K562 (cell line): ENCODE results near the gene SLC9A1. TPM values are rescaled to one million over a fixed set of nuclear protein-coding genes. Genes with fewer than 3 reads are reported as not detected.

Source experiments
- ADNP ChIP-seq: fragments of 200-800 bp; sonication (Bioruptor generic); IDR thresholded peaks from 2 replicates; pipeline ENCODE4 v1.6.1; 2016; ENCODE audit warnings: missing genetic modification characterization, missing compliant biosample characterization
- BACH1 ChIP-seq: fragments of 200-800 bp; sonication (Bioruptor generic); IDR thresholded peaks from 2 replicates; pipeline ENCODE4 v1.6.1; 2016; ENCODE audit warnings: missing genetic modification characterization, missing compliant biosample characterization
- BRD9 ChIP-seq: fragments of 450-650 bp; IDR thresholded peaks from 2 replicates; pipeline ENCODE4 v1.6.1; 2018; ENCODE audit warnings: low read depth; ENCODE audit not compliant: partially characterized antibody
- CAMTA2 ChIP-seq: fragments of 250-450 bp; sonication (Bioruptor Pico); conservative IDR thresholded peaks from 2 replicates; pipeline ENCODE4 v1.5.1; 2022
- CBX2 ChIP-seq: fragments of 200-600 bp; sonication (generic); IDR thresholded peaks from one replicate; pipeline ENCODE4 v1.6.1; 2012; ENCODE audit warnings: mild to moderate bottlenecking, low read length, inconsistent platforms; ENCODE audit not compliant: insufficient read depth, poor library complexity, severe bottlenecking
- DEAF1 ChIP-seq: fragments of 450-650 bp; formaldehyde crosslinking; IDR thresholded peaks from 2 replicates; pipeline ENCODE4 v1.4.0; 2020; ENCODE audit warnings: mild to moderate bottlenecking, moderate library complexity
- EWSR1 ChIP-seq: fragments of 450-650 bp; IDR thresholded peaks from 2 replicates; pipeline ENCODE4 v1.6.1; 2018; ENCODE audit warnings: borderline replicate concordance, mild to moderate bottlenecking, low read depth, moderate library complexity; ENCODE audit not compliant: partially characterized antibody
- FOXJ2 ChIP-seq: fragments of 200-800 bp; sonication (Bioruptor generic); IDR thresholded peaks from 2 replicates; pipeline ENCODE4 v1.6.1; 2016; ENCODE audit warnings: missing genetic modification characterization, missing compliant biosample characterization
- FOXJ3 ChIP-seq: sonication (generic); formaldehyde crosslinking; IDR thresholded peaks from 2 replicates; pipeline ENCODE4 v1.4.0; 2020; ENCODE audit warnings: mild to moderate bottlenecking, missing genetic modification reagents
- IRF9 ChIP-seq: fragments of 450-650 bp; IDR thresholded peaks from 2 replicates; pipeline ENCODE4 v1.6.1; 2016; ENCODE audit warnings: missing biosample characterization, missing genetic modification characterization
- KAT2B ChIP-seq: IDR thresholded peaks from one replicate; pipeline ENCODE4 v1.6.1; 2012; ENCODE audit warnings: low read depth, mild to moderate bottlenecking, control low read depth, inconsistent platforms, low read length, moderate library complexity
- KDM5B ChIP-seq: fragments of 200-600 bp; sonication (generic); IDR thresholded peaks from 2 replicates; pipeline ENCODE4 v1.6.1; 2012; ENCODE audit warnings: low read depth, mild to moderate bottlenecking, moderate library complexity, low read length, control low read depth, inconsistent platforms; ENCODE audit not compliant: insufficient replicate concordance
- KLF1 ChIP-seq: fragments of 450-650 bp; IDR thresholded peaks from 2 replicates; pipeline ENCODE4 v1.6.1; 2016; ENCODE audit warnings: missing genetic modification characterization, missing compliant biosample characterization
- L3MBTL2 ChIP-seq: fragments of 450-650 bp; IDR thresholded peaks from 2 replicates; pipeline ENCODE4 v1.6.1; 2016; ENCODE audit warnings: mild to moderate bottlenecking, moderate library complexity
- MAFF ChIP-seq: IDR thresholded peaks from 2 replicates; pipeline ENCODE4 v1.6.1; 2012; ENCODE audit warnings: low read length, improper control_type of control experiment
- MAFK ChIP-seq: IDR thresholded peaks from 2 replicates; pipeline ENCODE4 v1.6.1; 2011; ENCODE audit warnings: low read length, improper control_type of control experiment
- PREB ChIP-seq: sonication (generic); formaldehyde crosslinking; IDR thresholded peaks from 2 replicates; pipeline ENCODE4 v1.8.1; 2023; ENCODE audit warnings: mild to moderate bottlenecking, missing genetic modification reagents
- RBM34 ChIP-seq: fragments of 200-400 bp; formaldehyde crosslinking; IDR thresholded peaks from 2 replicates; pipeline ENCODE4 v1.6.1; 2018; ENCODE audit warnings: low read length, borderline replicate concordance; ENCODE audit not compliant: insufficient read depth
- RFX1 ChIP-seq: fragments of 450-650 bp; IDR thresholded peaks from 2 replicates; pipeline ENCODE4 v1.6.1; 2016; ENCODE audit warnings: mild to moderate bottlenecking, moderate library complexity
- SMAD3 ChIP-seq: fragments of 450-650 bp; formaldehyde crosslinking; conservative IDR thresholded peaks from 2 replicates; pipeline ENCODE4 v1.4.0; 2020; ENCODE audit warnings: mild to moderate bottlenecking
- SMARCC2 ChIP-seq: fragments of 450-650 bp; IDR thresholded peaks from 2 replicates; pipeline ENCODE4 v1.6.1; 2017; ENCODE audit warnings: antibody characterized with exemption, moderate library complexity, mild to moderate bottlenecking, low read depth
- THRAP3 ChIP-seq: fragments of 450-650 bp; IDR thresholded peaks from 2 replicates; pipeline ENCODE4 v1.6.1; 2016; ENCODE audit warnings: mild to moderate bottlenecking, inconsistent platforms, borderline replicate concordance
- TSC22D4 ChIP-seq: fragments of 450-650 bp; IDR thresholded peaks from 2 replicates; pipeline ENCODE4 v1.6.1; 2016; ENCODE audit warnings: missing genetic modification characterization, missing biosample characterization, control low read depth
- ZBTB12 ChIP-seq: fragments of 250-450 bp; sonication (Bioruptor Pico); IDR thresholded peaks from 2 replicates; pipeline ENCODE4 v1.4.0; 2020
- ZFPM2 ChIP-seq: fragments of 250-450 bp; sonication (Bioruptor Pico); IDR thresholded peaks from 2 replicates; pipeline ENCODE4 v1.5.1; 2022; ENCODE audit warnings: mild to moderate bottlenecking
- ZNF23 ChIP-seq: fragments of 250-450 bp; sonication (Bioruptor Pico); IDR thresholded peaks from 2 replicates; pipeline ENCODE4 v1.4.0; 2020; ENCODE audit warnings: mild to moderate bottlenecking
- ZNF695 ChIP-seq: fragments of 450-650 bp; formaldehyde crosslinking; IDR thresholded peaks from 2 replicates; pipeline ENCODE4 v1.4.0; 2020; ENCODE audit warnings: mild to moderate bottlenecking, moderate library complexity
- ZNF77 ChIP-seq: fragments of 250-450 bp; sonication (Bioruptor Pico); IDR thresholded peaks from 2 replicates; pipeline ENCODE4 v1.5.0; 2020
- polyA plus RNA-seq, 8 experiments: library from polyadenylated mRNA; depleted of rRNA in 4 of 8; stranded (reverse) in 5 of 8; unstranded in 3 of 8; fragments of >200 nt; fragmentation: Nextera tagmentation in 2 of 8; fragmentation: Illumina TruSeq in 1 of 8; extraction: Ambion mirVana in 2 of 8; extraction: Trizol in 1 of 8; gene quantifications; 2 replicates each; pipeline versions ENCODE4 v1.2.1 to v1.2.3, GENCODE V29; 2011 to 2014; ENCODE audit warnings: inconsistent platforms in 1 of 8, missing spikeins in 1 of 8
- total RNA-seq, 7 experiments: library from RNA; depleted of rRNA in 6 of 7; stranded (reverse); fragments of >200 nt in 6 of 7; fragmentation: Illumina TruSeq in 2 of 7; extraction: Trizol in 2 of 7; gene quantifications; 2 replicates each; pipeline versions ENCODE4 v1.2.1 to v1.2.3, GENCODE V29; 2011 to 2021; ENCODE audit warnings: low replicate concordance in 1 of 7

SLC9A1 gene
- total and polyA plus RNA-seq, 9 of the 15 experiments (the other 6 are each of a cell fraction or from before 2014, with no cell fraction given), result 0.59 to 14.4 (median 2.0) TPM

- TF ChIP-seq ZFPM2, result no peak
- no peak for TF ChIP-seq SMAD3 (CRISPR knock-in tag)
- no peak for TF ChIP-seq MAFF
- no peak for TF ChIP-seq KDM5B
- TF ChIP-seq FOXJ2 (tag), result no peak
- TF ChIP-seq DEAF1 (CRISPR knock-in tag), result no peak
- TF ChIP-seq BACH1 (tag), result no peak
- TF ChIP-seq CAMTA2 (CRISPR knock-in tag), result no peak
- TF ChIP-seq L3MBTL2, result no peak
- no peak for TF ChIP-seq THRAP3
- no peak for TF ChIP-seq IRF9 (tag)
- TF ChIP-seq KLF1, result no peak
- TF ChIP-seq ADNP (tag), result peak; percentile 77; the same call in 1 of the 2 replicates
- no peak; the same call in 1 of the 2 replicates for TF ChIP-seq SMARCC2
- no peak for TF ChIP-seq FOXJ3 (CRISPR knock-in tag)
- TF ChIP-seq EWSR1, result no peak
- TF ChIP-seq ZNF77, result no peak
- no peak for TF ChIP-seq KAT2B
- no peak for TF ChIP-seq RBM34
- no peak for TF ChIP-seq ZNF23
- TF ChIP-seq ZNF695 (CRISPR knock-in tag), result no peak
- TF ChIP-seq ZBTB12 (CRISPR knock-in tag), result no peak
- TF ChIP-seq CBX2, result no peak
- TF ChIP-seq TSC22D4, result no peak
- TF ChIP-seq MAFK, result no peak
- no peak for TF ChIP-seq PREB
- no peak for TF ChIP-seq BRD9
- TF ChIP-seq RFX1, result no peak
Measured at GRCh38 chr1:27157194-27157593, 2.3 kb upstream of the SLC9A1 start (continued).
